NCI-H1436 treated with DMSO at 0.1 percent for 48 hours (cell line): ENCODE measurements around the gene RAET1L.
"Not testable (repeated sequence)": the region's sequence is repeated elsewhere in the genome, so short reads cannot be mapped to it uniquely, and the experiment has no call there.

ENCODE experiments used
- DNase-seq: peaks from one replicate; lab custom pipeline; 2025; lab: John Stamatoyannopoulos, UW

The RAET1L gene

DNA sequence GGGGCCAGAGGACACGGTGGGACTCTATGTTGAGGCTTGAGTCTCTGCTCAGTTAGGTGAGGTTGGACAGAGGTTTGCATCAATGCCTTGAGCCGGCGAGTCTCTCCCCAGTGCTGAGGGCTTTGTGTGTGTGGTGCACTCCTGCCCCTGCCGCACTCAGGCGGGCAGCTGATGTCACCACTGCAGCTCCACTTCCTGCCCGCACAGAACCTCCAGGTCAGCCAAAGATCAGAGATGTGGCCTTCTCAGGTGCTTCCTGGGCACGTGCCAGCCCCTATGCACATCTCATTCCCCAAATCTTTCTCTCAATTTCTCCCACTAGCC is 33.9 kb downstream of the RAET1L start:
- DNase-seq = not testable (repeated sequence)

DNA sequence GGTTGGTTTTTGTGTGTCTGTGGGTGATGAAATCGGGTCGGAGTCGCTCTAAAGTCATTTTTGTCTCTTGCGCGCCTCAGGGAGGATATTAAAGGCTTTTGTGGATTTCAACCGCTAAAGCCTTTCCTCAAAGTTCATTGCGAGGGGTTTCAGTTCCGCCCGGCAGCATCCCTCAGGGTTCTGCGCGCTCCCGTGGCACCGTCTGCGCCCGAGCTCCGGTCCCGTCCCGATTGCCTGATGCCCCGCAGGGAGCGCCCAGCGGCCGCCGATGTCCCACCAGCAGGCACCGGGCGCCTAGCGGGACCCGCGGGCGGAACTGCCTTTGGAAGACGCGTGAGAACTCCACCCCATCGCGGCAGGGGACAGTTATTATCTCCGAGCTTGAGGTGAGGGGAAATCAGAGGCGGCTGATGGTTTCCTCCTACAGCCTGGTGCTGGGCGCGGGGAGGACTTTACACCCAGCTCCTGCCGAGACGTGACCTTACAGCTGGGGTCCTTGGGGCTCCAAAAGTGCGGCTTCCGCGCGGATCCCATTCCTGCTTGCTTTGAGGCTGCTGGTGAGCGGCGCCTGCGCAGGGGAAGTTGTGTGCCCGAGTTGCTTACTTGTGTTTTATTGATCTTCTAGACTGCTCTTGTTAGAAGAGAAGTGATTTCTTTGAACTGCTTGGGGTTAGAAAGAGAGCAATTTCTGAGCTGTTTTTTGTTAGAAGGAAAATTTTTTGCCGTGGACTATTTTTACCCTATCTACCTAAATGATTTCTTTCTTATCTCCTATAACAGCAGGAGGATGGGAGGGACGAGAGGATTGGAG is 34.5 kb downstream of the RAET1L start:
- DNase-seq = no peak

DNA sequence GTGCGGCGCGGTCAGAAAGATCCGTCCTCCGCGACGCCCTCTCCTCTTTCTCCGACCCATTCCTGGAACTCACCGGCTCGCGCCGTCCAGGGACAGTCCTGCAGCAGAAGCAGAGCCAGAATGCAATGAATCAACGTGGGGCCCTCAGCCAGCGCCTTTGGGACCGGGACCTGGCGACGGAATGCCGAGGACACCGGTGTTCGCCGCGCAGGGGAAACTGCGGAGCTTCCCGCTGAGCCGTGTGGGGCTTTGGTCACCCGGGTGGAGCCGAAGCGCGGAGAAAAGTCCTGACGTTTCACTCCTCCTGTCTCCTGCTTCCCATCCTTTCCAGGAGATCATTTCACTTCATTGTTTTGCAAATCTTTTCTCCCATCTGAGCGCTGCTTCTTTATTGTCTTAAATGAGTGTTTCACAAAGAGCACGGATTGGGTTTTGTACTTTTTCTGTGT is 35.1 kb downstream of the RAET1L start:
- DNase-seq = no peak

DNA sequence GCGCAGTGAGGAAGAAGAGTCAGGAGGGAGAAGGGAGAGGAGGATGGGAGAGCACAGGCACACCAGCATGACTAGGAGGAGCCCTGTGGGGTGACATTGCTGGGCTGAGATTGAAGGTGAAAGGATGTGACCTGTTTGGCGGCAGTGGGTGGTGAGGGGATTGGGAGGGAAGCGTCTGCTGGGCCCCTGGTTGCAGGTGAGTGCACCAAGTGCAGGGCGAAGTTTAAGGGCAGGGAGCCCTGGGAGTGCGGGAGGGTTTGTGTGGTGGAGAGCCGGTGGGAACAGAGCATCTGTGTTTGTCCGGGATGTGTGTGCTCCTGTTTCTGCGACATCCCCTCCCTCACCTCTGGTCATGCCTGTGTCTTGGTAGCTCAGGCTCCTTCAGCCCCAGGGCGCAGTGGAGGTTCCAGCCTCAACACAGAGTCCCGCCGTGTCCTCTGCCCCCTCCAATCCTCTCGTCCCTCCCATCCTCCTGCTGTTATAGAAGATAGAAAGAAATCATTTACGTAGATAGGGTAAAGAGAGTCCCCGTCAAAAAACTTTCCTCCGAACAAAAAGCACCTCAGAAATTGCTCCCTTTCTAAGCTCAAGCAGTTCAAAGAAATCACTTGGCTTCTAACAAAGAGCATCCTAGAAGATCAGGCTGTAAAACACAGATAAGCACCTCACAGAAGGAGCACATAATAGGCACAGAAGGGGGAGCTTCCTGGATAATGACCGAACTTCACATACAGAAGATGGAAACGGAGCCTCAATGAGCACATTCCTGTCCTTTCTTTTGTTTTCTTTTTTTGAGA is 36.6 kb downstream of the RAET1L start:
- no peak for DNase-seq

DNA sequence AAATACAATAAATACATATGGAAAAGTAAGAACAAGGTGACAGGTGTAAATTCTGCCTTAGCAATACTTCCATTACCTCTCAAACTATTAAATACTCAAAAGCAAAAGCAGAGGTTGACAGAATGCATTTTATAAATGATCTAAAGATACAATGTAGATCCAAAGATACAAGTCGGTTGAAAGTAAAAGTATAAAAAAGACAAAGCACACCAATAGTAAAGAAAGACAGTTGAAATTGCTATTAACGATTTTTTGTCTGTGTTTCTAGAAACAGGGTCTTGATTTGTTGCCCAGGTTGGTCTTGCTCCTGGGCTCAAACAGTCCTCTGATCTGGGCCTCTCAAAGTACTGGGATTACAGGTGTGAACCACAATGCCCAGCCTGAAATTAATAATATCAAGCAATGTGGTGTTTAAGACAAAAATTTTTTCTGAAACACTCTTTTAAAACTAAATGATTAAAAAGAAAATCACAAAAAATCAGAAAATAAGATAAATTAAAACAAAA is 37.7 kb downstream of the RAET1L start:
- no peak for DNase-seq

DNA sequence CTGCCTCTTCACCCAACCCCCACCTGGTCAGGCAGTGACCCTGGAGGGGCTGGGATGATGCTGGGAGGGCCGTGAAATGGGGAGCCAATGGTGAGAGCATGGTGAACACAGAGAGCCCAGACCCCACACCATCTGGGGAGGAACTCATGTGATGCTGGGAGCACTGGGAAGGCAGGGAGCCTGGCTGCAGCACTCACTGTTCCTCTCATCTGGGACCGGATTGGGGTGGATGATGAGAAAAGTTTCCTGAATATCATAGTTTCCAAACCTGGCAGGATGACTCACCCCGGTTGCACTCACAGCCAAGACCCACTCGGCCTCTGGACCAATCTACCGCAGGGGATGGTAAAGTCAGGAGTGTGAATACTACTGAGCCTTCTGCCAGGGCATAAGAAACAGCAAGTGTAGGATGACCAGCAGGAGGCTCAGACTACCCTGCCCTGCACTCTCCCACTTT is 39.8 kb downstream of the RAET1L start:
- no peak for DNase-seq

DNA sequence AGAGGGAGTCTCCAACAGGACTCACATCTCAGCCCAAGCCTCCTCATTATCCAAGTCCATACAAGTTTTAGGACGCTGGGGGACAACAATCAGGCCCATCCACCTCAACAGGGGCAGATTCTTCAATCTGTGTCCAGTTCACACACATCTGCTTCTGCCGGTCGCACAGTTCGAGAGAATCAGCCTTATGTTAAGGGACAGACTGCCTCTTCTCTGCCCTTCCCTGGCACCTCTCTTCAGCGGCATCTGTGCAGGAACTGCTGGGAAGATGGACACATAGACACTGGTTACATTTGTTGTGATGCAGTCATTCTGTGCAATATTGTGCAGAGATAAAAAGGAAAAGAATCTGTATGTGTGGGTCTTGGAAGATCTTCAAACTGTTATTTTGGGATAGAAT is 40.6 kb downstream of the RAET1L start:
- DNase-seq = no peak

DNA sequence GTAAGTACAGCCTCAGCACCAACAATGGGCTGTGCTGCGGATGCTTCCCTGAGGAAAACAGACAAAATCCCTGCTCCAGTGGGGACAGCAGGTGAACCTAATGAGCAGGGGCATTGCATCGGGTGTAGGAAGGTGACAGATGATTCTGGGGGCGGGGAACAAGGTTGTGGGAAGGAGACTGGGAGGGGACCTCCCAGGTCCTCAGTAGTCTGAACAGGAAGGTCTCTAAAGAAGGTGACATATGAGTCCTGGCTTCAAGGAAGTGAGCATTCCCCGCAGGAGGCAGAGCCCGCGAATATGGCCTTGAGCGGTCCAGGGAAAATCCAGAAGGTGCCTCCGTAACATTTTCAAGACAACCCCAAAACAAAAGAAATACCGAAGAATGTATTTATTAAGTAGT is 42.2 kb downstream of the RAET1L start:
- DNase-seq = no peak

DNA sequence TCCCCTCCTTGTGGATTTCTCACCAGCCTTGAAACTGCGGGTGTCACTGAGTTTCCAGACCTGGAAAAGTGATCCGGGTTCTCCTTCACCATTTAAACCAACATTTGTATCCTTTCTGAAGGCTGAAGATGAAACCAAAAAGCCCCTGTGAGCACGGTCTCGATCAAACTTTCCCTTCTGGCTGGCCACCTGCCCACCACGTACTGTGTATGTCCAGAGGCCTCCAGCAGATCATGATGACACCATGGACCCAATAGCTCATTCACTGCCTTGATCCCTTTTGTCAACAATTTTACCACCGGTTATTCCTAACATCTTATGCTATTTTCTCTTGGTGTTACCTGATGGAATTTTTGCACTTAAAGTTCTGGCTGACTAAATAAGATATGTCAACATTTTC is 46.0 kb downstream of the RAET1L start:
- DNase-seq = no peak

DNA sequence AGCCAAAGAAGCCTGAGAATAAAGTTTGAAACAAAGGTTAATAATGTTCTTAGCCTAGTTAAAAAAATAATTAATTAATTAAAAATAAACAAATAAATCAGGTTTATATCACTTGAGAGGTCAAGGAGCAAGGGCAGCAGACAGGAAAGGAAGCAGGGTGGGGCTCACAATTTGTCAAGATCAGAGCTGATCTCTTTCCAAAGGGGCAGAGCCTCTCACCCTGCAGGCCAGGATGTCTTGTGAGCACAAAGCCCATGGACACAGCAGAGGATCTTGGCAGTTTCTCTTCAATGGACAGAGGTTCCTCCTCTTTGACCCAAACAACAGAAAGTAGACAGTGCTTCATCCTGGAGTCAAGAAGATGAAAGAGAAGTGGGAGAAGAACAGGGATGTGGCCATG is 46.7 kb downstream of the RAET1L start:
- no peak for DNase-seq

DNA sequence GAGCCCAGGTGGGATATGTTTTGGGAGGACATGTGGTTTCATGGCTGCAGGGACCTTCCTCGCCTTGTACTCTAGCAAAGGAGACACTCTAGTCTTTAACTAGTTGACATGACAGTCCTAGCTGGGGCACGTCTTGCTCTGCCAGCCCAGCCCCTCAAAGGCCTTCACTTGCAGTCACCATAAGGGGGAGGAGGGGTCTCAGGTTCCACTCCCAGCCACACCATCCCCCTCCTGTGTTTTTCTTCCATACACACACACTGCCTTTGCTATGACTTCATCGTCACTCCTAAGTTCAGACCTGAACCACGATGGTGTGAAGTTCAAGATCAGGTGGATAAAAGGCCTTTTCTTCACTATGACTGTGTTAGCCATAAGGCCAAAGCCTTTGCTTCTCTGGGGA is 48.1 kb downstream of the RAET1L start:
- no peak for DNase-seq

DNA sequence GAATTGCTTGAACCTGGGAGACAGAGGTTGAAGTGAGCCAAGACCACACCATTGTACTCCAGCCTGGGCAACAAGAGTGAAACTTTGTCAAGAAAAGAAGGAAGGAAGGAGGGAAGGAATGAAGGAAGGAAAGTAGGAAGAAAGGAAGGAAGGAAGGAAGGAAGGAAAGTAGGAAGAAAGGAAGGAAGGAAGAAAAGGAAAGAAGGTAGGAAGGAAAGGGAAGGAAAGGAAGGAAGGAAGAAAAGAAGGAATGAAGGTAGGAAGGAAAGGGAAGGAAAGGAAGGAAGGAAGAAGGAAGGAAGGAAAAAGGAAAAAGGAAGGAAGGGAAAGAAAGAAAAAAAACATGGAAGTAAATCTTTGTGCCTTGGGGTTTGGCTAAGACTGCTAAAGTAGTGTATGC is 49.9 kb downstream of the RAET1L start:
- DNase-seq = no peak

DNA sequence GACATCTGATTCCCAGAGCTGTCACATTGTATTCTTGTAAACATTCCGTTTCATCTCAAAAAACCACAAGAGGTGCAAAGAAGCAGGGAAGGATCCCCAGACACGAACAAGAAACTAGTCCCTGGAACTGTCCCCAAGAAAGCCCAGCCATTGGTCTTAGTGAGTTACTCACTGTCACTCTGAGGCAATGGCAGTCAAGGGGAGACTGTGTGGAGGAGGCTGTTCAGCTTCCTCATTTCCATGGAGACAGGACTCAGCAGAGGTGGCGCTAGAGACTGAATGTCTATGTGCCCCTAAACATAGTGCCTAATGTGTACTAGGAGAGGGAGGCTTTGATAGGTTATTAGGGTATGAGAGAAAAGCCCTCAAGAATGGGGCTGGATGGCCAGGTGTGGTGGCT is 50.5 kb downstream of the RAET1L start:
- no peak for DNase-seq

DNA sequence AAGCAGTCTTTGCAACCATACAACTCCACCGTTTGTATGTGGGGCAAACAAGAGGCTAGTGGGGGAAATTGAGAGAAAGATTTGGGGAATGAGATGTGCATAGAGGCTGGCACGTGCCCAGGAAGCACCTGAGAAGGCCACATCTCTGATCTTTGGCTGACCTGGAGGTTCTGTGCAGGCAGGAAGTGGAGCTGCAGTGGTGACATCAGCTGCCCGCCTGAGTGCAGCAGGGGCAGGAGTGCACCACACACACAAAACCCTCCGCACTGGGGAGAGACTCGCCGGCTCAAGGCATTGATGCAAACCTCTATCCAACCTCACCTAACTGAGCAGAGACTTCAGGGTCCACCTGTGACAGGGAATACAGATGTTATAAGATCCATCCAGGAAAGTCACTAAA is 50.9 kb downstream of the RAET1L start:
- DNase-seq = not testable (repeated sequence)

DNA sequence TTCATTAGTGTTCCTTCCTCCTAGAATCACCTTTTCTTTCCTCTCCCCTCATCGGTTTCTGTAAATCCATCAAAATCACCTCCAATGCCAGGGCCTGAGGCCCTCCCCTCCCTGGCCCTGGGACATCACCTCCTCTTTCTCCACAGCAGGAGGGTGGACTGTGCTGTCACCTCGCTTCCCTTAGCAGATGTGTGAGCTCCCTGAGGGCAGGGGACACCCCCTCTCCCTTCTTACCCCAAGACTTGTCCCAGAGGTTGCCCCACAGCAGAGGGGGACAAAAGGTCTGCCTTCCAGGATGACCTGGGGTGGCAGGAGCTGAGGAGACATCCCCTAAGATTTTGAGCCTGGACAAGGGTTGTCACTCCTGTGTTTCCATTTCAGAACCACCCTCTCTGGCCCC is 55.7 kb downstream of the RAET1L start:
- no peak for DNase-seq

DNA sequence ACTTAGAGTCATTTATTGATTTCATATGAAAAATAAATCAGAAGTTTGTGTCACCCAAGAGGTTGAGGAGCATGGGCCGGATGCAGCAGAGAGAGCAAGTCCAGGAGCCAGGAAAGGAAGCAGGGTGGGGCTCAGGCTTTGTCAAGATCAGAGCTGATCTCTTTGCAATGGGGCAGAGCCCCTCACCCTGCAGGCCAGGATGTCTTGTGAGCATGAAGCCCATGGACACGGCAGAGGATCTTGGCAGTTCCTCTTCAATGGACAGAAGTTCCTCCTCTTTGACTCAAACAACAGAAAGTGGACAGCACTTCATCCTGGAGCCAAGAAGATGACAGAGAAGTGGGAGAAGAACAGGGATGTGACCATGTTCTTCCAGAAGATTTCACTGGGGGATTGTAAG is 56.4 kb downstream of the RAET1L start:
- DNase-seq = not testable (repeated sequence)
